NOMO-1 treated with DMSO at 0.1 percent for 48 hours (cell line): ENCODE measurements around the gene SFXN1.

ENCODE experiments used
- DNase-seq: peaks from one replicate; lab custom pipeline; 2025; ENCODE audit not compliant: unreplicated experiment; lab: John Stamatoyannopoulos, UW

The SFXN1 gene

GRCh38 chr5:175465282-175465681 lies 13.1 kb upstream of the SFXN1 start:
- DNase-seq, result no peak

- no peak for DNase-seq
Observed at GRCh38 chr5:175466700-175467318, 11.6 kb upstream of the SFXN1 start.

- DNase-seq, result no peak
Observed at GRCh38 chr5:175467983-175468690, 10.2 kb upstream of the SFXN1 start.

- no peak for DNase-seq
Observed at GRCh38 chr5:175468892-175469291, 9.5 kb upstream of the SFXN1 start.

GRCh38 chr5:175469916-175470315 lies 8.4 kb upstream of the SFXN1 start:
- no peak for DNase-seq

- DNase-seq, result no peak
Observed at GRCh38 chr5:175470781-175471180, 7.6 kb upstream of the SFXN1 start.

- DNase-seq, result no peak
Observed at GRCh38 chr5:175471196-175471595, 7.2 kb upstream of the SFXN1 start.

GRCh38 chr5:175471628-175472027 lies 6.7 kb upstream of the SFXN1 start:
- DNase-seq, result no peak

GRCh38 chr5:175472378-175472777 lies 6.0 kb upstream of the SFXN1 start:
- DNase-seq, result no peak

- DNase-seq, result no peak
Observed at GRCh38 chr5:175475248-175475647, 3.1 kb upstream of the SFXN1 start.

GRCh38 chr5:175477440-175477839 lies 920 bp upstream of the SFXN1 start:
- DNase-seq, result no peak

- DNase-seq, result no peak
Observed at GRCh38 chr5:175478008-175478383, 364 bp upstream of the SFXN1 start.

- DNase-seq, result no peak
Observed at GRCh38 chr5:175479125-175479881, 943 bp downstream of the SFXN1 start.

GRCh38 chr5:175483337-175483736 lies 5.0 kb downstream of the SFXN1 start:
- DNase-seq, result no peak

GRCh38 chr5:175484322-175484721 lies 6.0 kb downstream of the SFXN1 start:
- no peak for DNase-seq

GRCh38 chr5:175484829-175485228 lies 6.5 kb downstream of the SFXN1 start:
- no peak for DNase-seq

GRCh38 chr5:175485631-175486030 lies 7.3 kb downstream of the SFXN1 start:
- no peak for DNase-seq

GRCh38 chr5:175487514-175488222 lies 9.3 kb downstream of the SFXN1 start:
- no peak for DNase-seq

- no peak for DNase-seq
Observed at GRCh38 chr5:175489693-175490443, 11.5 kb downstream of the SFXN1 start.

- no peak for DNase-seq
Observed at GRCh38 chr5:175491223-175491622, 12.9 kb downstream of the SFXN1 start.

- DNase-seq, result no peak
Observed at GRCh38 chr5:175493260-175493659, 14.9 kb downstream of the SFXN1 start.
